Mesendoderm (in vitro differentiated cells): ENCODE data around the gene RDH8. TPM values are rescaled to one million over a fixed set of nuclear protein-coding genes. Genes with fewer than 3 reads are reported as not detected.

Source experiments
- DNase-seq: peaks from one replicate; pipeline ENCODE4 v3.0.0; 2013
- H2AK5ac ChIP-seq: 2 replicates; pipeline ENCODE4 v1.6.1; 2013; ENCODE audit warnings: low read length, inconsistent platforms
- H2BK120ac ChIP-seq: 2 replicates; pipeline ENCODE4 v1.6.1; 2013; ENCODE audit warnings: low read depth, mild to moderate bottlenecking, low read length, moderate library complexity, mixed read lengths
- H2BK15ac ChIP-seq: replicated peaks from 2 replicates; pipeline ENCODE4 v1.6.1; 2013; ENCODE audit warnings: low read depth, mild to moderate bottlenecking, moderate library complexity
- H2BK5ac ChIP-seq: 2 replicates; pipeline ENCODE4 v1.6.1; 2013; ENCODE audit warnings: low read length, inconsistent platforms
- H3K18ac ChIP-seq: 2 replicates; pipeline ENCODE4 v1.6.1; 2013; ENCODE audit warnings: mild to moderate bottlenecking, low read length, mixed read lengths
- H3K23ac ChIP-seq: one replicate; pipeline ENCODE4 v1.6.1; 2013; ENCODE audit warnings: low read length
- H3K27ac ChIP-seq: 2 replicates; pipeline ENCODE4 v1.5.1; 2013; ENCODE audit warnings: low read depth, mild to moderate bottlenecking, inconsistent platforms, low read length, moderate library complexity
- H3K27me3 ChIP-seq: 2 replicates; pipeline ENCODE4 v1.6.1; 2013; ENCODE audit warnings: low read length, control low read depth, mild to moderate bottlenecking, inconsistent platforms; ENCODE audit not compliant: insufficient read depth, poor library complexity
- H3K36me3 ChIP-seq: 2 replicates; pipeline ENCODE4 v1.6.1; 2013; ENCODE audit warnings: low read length, inconsistent platforms; ENCODE audit not compliant: control insufficient read depth, insufficient read depth
- H3K4ac ChIP-seq: one replicate; pipeline ENCODE4 v1.6.1; 2013; ENCODE audit warnings: low read depth, mild to moderate bottlenecking, low read length, moderate library complexity
- H3K4me1 ChIP-seq: 2 replicates; pipeline ENCODE4 v1.6.1; 2013; ENCODE audit warnings: low read depth, low read length, inconsistent platforms; ENCODE audit not compliant: control insufficient read depth
- H3K4me2 ChIP-seq: 2 replicates; pipeline ENCODE4 v1.6.1; 2013; ENCODE audit warnings: low read length
- H3K4me3 ChIP-seq: 2 replicates; pipeline ENCODE4 v1.5.1; 2013; ENCODE audit warnings: mild to moderate bottlenecking, low read length
- H3K56ac ChIP-seq: one replicate; pipeline ENCODE4 v1.6.1; 2013; ENCODE audit warnings: low read length
- H3K79me1 ChIP-seq: 2 replicates; pipeline ENCODE4 v1.6.1; 2013; ENCODE audit warnings: low read length, inconsistent platforms
- H3K79me2 ChIP-seq: 2 replicates; pipeline ENCODE4 v1.6.1; 2013; ENCODE audit warnings: mild to moderate bottlenecking, low read length; ENCODE audit not compliant: control insufficient read depth, insufficient read depth
- H3K9ac ChIP-seq: 2 replicates; pipeline ENCODE4 v1.6.1; 2013; ENCODE audit warnings: low read length, inconsistent platforms
- H4K5ac ChIP-seq: one replicate; pipeline ENCODE4 v1.6.1; 2013; ENCODE audit warnings: low read length
- H4K8ac ChIP-seq: one replicate; pipeline ENCODE4 v1.6.1; 2013; ENCODE audit warnings: low read depth, mild to moderate bottlenecking, control low read depth, low read length, moderate library complexity
- WGBS: extraction: QIAGEN DNeasy Blood & Tissue Kit; methylation state at CpG from one replicate; pipeline ENCODE4 v1.1.7; 2013; ENCODE audit warnings: low lambda C conversion rate, missing lambda C conversion rate; ENCODE audit not compliant: insufficient coverage; ENCODE audit errors: extremely low coverage; 5-methylcytosine and 5-hydroxymethylcytosine counted together
- small RNA-seq: library from polyadenylated mRNA; stranded (forward); fragments of <200 nt; extraction: miRNeasy Mini kit (QIAGEN cat#:217004); gene quantifications from one replicate; pipeline ENCODE3, GENCODE V24; 2013; ENCODE audit not compliant: insufficient read depth

The RDH8 gene

GRCh38 chr19:10070730-10071446, 57.6 kb downstream of the RDH8 start:
- no peaks in the 10 kb centered on the region for H3K4me1 ChIP-seq
- no peaks in the 10 kb centered on the region for H3K27me3 ChIP-seq
- no peak overlapping the region for H4K5ac ChIP-seq
- H2BK15ac ChIP-seq: no peak overlapping the region
- H3K23ac ChIP-seq: no peak overlapping the region
- no peak overlapping the region for H3K4ac ChIP-seq
- no CpG with 5 or more reads among the region's 22 CpGs for WGBS
- no peaks in the 10 kb centered on the region for H3K79me2 ChIP-seq
- no peak overlapping the region for H3K4me2 ChIP-seq
- no peak overlapping the region for H3K27ac ChIP-seq
- H4K8ac ChIP-seq: no peak overlapping the region
- no peak overlapping the region for H3K9ac ChIP-seq
- no peaks in the 10 kb centered on the region for H3K79me1 ChIP-seq
- DNase-seq: no peak
- H2BK5ac ChIP-seq: no peak overlapping the region
- H2BK120ac ChIP-seq: no peak overlapping the region
- no peak overlapping the region for H3K56ac ChIP-seq
- H3K4me3 ChIP-seq: no peak overlapping the region
- no peak overlapping the region for H3K18ac ChIP-seq
- no peak overlapping the region for H2AK5ac ChIP-seq
- H3K36me3 ChIP-seq: no peaks in the 10 kb centered on the region

Small RNAs within 50 kb of the gene (small RNA-seq; reads per million reads assigned to genes)
- gene MIR5589: not detected
